Progenitor cell of endocrine pancreas (in vitro differentiated cells): ENCODE data around the gene SPATA9. TPM values are rescaled to one million over a fixed set of nuclear protein-coding genes. Genes with fewer than 3 reads are reported as not detected.

Experiments
- DNase-seq: peaks from one replicate; pipeline ENCODE4 v3.0.0; 2021; ENCODE audit warnings: low spot score; ENCODE audit not compliant: unreplicated experiment
- H3K27ac Mint-ChIP-seq: 2 replicates; pipeline ENCODE4 v1.8.0; 2021; ENCODE audit warnings: mild to moderate bottlenecking, moderate library complexity, mixed read lengths
- H3K27me3 Mint-ChIP-seq: 2 replicates; pipeline ENCODE4 v1.8.0; 2021; ENCODE audit warnings: mixed read lengths
- H3K36me3 Mint-ChIP-seq: 2 replicates; pipeline ENCODE4 v1.8.0; 2022; ENCODE audit warnings: mixed read lengths; ENCODE audit not compliant: insufficient read depth
- H3K4me1 Mint-ChIP-seq: 2 replicates; pipeline ENCODE4 v1.8.0; 2021; ENCODE audit warnings: low read depth, mixed read lengths
- H3K4me3 Mint-ChIP-seq: 2 replicates; pipeline ENCODE4 v1.8.0; 2021; ENCODE audit warnings: low read depth, mild to moderate bottlenecking, moderate library complexity, mixed read lengths
- H3K9me3 Mint-ChIP-seq: 2 replicates; pipeline ENCODE4 v1.8.0; 2021; ENCODE audit warnings: low read depth, mixed read lengths
- total RNA-seq: library from RNA; stranded (reverse); gene quantifications from 2 replicates; pipeline ENCODE4 v1.2.1, GENCODE V29; 2021
- TF ChIP-seq, protein P1 (sequence below): fragments of 200-600 bp; sonication (generic); IDR thresholded peaks from one replicate; pipeline ENCODE4 v1.5.0; 2021; ENCODE audit warnings: antibody characterized with exemption, mild to moderate bottlenecking; ENCODE audit not compliant: unreplicated experiment

The SPATA9 gene
- total RNA-seq, 1 donor from 2014 or later: not detected

DNA sequence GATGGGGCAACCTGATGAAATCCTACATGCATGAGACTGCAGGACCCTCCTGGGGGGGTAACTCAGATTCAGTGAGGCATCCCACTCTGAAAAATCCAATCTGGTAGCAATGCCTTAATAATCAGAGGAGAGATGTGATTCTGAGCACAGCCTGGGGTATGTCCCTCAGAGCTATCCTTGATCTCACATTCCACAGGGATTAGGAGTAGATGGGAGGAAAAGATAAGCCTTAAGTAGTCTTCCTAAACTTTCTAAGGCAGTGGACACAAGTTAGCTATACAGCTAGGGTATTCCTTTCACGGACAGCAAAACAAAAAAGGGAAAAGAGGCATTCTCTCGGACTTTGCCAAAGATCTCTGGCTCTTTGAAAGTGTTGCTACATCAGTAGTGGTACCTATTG lies 3.9 kb upstream of the SPATA9 start:
- TF ChIP-seq, protein P1, sequence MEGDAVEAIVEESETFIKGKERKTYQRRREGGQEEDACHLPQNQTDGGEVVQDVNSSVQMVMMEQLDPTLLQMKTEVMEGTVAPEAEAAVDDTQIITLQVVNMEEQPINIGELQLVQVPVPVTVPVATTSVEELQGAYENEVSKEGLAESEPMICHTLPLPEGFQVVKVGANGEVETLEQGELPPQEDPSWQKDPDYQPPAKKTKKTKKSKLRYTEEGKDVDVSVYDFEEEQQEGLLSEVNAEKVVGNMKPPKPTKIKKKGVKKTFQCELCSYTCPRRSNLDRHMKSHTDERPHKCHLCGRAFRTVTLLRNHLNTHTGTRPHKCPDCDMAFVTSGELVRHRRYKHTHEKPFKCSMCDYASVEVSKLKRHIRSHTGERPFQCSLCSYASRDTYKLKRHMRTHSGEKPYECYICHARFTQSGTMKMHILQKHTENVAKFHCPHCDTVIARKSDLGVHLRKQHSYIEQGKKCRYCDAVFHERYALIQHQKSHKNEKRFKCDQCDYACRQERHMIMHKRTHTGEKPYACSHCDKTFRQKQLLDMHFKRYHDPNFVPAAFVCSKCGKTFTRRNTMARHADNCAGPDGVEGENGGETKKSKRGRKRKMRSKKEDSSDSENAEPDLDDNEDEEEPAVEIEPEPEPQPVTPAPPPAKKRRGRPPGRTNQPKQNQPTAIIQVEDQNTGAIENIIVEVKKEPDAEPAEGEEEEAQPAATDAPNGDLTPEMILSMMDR: no peak
- Mint-ChIP-seq H3K27ac (no peak overlapping the region), H3K36me3 (no peaks in the 10 kb centered on the region), H3K27me3 (no peaks in the 10 kb centered on the region), H3K4me1 (no peaks in the 10 kb centered on the region), H3K9me3 (peaks cover 5% of the 10 kb centered on the region), H3K4me3 (no peak overlapping the region)
- DNase-seq: no peak

DNA sequence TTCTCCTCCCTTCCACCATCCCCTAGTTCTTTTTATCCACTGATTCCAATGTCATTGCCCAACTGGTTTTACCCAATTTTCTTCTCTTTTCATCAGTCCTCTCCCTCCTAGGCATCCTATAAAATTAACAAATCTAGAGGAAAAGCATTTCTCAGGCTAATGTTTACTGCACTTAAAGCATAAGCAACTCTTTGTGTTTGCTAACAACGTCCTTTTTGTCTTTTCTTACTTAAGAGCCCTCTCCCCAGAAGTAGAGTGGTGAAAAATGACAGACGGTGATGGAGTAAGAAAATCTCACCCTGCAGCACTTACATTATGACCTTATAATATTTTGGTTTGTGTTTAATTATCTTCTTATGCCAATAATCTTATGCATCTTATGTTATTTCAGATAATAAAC lies 1.6 kb upstream of the SPATA9 start:
- Mint-ChIP-seq H3K27ac (no peak overlapping the region), H3K4me1 (no peaks in the 10 kb centered on the region), H3K27me3 (no peaks in the 10 kb centered on the region), H3K9me3 (peaks cover 1% of the 10 kb centered on the region), H3K4me3 (no peak overlapping the region), H3K36me3 (no peaks in the 10 kb centered on the region)
- TF ChIP-seq, protein P1: no peak
- no peak for DNase-seq

DNA sequence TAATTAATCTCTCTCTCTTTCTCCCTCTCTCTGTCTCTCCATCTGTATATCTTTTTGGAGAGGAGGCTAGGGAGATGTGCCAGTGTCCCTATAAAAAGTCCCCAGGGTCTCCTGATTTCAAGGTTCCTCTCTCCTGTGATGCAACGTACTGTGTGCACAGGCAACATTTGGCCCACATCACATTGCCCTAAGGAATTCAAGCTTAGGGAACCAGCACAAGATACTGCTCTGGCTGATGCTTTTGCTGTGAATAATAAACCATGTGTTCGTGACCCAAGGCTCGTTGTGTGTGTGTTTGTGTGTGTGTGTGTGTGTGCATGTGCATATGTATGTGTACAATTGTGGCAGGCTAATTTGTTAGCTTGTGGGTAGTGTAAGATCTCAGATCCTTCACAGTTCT lies 9.7 kb downstream of the SPATA9 start:
- Mint-ChIP-seq H3K27ac (no peak overlapping the region), H3K36me3 (no peaks in the 10 kb centered on the region), H3K9me3 (no peaks in the 10 kb centered on the region), H3K27me3 (no peaks in the 10 kb centered on the region), H3K4me3 (no peak overlapping the region), H3K4me1 (peaks cover 7% of the 10 kb centered on the region)
- no peak for DNase-seq
- TF ChIP-seq, protein P1: no peak

DNA sequence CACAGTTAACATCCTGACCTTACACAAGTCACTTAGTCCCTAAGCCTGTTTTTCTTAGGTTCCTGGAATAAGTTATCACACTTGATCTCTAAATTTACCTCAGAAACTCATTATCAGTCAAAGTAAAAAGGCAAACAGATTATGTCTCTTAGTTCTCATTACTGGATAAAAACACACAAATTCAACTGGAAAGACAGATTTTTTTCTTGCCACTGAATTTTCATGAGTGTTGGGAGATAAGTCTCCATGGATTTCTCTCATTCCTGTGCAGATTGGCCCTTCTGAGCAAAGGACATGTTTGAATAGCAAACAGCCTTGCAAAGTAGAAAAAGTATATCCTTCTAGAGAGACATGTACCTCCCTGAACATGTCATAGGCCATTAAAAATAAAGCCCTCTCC lies 10.2 kb downstream of the SPATA9 start:
- H3K4me3 Mint-ChIP-seq: no peak overlapping the region
- no peak for DNase-seq
- TF ChIP-seq, protein P1: no peak
- H3K36me3 Mint-ChIP-seq: no peaks in the 10 kb centered on the region
- H3K27ac Mint-ChIP-seq: no peak overlapping the region
- H3K27me3 Mint-ChIP-seq: no peaks in the 10 kb centered on the region
- H3K4me1 Mint-ChIP-seq: peaks cover 7% of the 10 kb centered on the region
- no peaks in the 10 kb centered on the region for H3K9me3 Mint-ChIP-seq

DNA sequence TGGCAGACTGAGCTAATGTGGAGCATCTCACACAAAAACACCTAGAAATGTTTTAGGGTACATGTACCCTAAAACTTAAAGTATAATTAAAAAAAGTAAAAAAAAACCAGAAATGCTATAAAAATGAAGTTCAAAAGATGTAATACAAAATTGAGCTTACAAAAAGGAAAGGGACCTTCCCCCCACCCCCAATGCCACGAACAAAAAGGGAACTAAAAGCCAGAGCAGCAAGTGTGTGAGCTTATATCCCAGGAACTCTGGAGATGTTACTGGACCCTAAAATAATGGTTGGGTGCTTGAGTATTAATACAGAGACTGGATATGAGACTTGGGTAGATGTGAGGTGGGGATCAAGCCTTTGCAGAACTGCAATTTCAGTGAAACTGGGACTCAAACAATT lies 11.0 kb downstream of the SPATA9 start:
- Mint-ChIP-seq H3K9me3 (no peaks in the 10 kb centered on the region), H3K4me1 (peaks cover 7% of the 10 kb centered on the region), H3K4me3 (no peak overlapping the region), H3K27ac (no peak overlapping the region), H3K36me3 (no peaks in the 10 kb centered on the region), H3K27me3 (no peaks in the 10 kb centered on the region)
- DNase-seq: no peak
- TF ChIP-seq, protein P1: no peak

DNA sequence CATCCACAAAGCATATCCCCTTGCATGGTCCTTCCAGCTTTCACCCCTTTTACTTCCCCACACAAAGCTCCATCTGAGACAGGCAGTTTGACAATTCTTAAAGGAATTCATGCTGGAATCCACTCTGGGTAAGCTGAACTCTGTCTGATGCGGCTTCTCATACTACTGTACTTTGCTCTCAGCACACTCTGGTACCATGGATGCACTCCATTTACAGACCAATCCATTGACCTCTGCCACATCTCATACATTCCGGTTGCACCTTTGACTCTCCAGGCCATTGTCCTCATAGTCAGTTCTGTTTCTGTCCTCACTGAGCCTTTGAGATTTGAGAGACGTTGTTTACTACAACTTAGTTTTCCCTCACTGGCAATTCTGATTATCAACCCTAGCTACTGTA lies 12.2 kb downstream of the SPATA9 start:
- no peak overlapping the region for H3K27ac Mint-ChIP-seq
- H3K4me3 Mint-ChIP-seq: no peak overlapping the region
- H3K4me1 Mint-ChIP-seq: peaks cover 7% of the 10 kb centered on the region
- no peak for DNase-seq
- no peaks in the 10 kb centered on the region for H3K36me3 Mint-ChIP-seq
- no peaks in the 10 kb centered on the region for H3K27me3 Mint-ChIP-seq
- TF ChIP-seq, protein P1: no peak
- no peaks in the 10 kb centered on the region for H3K9me3 Mint-ChIP-seq
